Measurements from ENCODE around the gene CCDC88C.

CCDC88C gene

DNA sequence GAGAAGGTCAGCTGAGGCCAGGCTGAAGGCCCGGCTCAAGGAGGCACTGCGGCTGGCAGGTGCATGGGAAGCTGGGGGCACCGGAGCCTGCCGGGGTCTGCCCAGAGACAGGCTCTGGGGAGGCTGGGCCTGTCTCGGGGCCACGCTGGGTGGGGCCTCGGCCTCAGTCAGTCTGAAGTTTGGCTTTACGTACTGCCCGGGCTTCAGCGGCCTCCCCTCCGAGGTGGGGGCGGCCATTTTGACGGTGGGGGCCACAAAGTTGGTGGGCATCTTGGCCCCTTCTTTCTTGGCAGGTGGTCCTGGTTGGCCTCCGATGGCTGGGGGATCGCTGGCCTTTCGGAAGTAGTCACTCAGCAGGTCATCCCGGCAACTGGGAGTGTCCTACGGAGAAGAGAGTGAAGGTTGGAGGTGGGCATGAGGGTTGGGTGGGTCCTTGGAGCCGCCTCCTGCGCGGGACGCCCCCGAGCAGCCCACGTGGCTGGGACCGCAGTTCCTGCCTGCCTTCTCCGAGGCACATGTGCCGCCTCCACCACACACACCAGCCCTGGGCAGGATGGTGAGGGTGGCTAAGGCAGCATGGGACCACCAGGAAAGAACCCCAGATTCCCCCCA, 144.2 kb downstream of the CCDC88C start:
- DNase-seq (ENCODE audit: low read depth), result no peak
- TF ChIP-seq, protein P1, sequence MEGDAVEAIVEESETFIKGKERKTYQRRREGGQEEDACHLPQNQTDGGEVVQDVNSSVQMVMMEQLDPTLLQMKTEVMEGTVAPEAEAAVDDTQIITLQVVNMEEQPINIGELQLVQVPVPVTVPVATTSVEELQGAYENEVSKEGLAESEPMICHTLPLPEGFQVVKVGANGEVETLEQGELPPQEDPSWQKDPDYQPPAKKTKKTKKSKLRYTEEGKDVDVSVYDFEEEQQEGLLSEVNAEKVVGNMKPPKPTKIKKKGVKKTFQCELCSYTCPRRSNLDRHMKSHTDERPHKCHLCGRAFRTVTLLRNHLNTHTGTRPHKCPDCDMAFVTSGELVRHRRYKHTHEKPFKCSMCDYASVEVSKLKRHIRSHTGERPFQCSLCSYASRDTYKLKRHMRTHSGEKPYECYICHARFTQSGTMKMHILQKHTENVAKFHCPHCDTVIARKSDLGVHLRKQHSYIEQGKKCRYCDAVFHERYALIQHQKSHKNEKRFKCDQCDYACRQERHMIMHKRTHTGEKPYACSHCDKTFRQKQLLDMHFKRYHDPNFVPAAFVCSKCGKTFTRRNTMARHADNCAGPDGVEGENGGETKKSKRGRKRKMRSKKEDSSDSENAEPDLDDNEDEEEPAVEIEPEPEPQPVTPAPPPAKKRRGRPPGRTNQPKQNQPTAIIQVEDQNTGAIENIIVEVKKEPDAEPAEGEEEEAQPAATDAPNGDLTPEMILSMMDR (IDR thresholded peaks at IDR 0.05; ENCODE audit: low read depth, low read length, missing control alignments), result no peak
- no peak overlapping the region for H3K4me3 ChIP-seq (ENCODE audit: low read depth, low read length)

DNA sequence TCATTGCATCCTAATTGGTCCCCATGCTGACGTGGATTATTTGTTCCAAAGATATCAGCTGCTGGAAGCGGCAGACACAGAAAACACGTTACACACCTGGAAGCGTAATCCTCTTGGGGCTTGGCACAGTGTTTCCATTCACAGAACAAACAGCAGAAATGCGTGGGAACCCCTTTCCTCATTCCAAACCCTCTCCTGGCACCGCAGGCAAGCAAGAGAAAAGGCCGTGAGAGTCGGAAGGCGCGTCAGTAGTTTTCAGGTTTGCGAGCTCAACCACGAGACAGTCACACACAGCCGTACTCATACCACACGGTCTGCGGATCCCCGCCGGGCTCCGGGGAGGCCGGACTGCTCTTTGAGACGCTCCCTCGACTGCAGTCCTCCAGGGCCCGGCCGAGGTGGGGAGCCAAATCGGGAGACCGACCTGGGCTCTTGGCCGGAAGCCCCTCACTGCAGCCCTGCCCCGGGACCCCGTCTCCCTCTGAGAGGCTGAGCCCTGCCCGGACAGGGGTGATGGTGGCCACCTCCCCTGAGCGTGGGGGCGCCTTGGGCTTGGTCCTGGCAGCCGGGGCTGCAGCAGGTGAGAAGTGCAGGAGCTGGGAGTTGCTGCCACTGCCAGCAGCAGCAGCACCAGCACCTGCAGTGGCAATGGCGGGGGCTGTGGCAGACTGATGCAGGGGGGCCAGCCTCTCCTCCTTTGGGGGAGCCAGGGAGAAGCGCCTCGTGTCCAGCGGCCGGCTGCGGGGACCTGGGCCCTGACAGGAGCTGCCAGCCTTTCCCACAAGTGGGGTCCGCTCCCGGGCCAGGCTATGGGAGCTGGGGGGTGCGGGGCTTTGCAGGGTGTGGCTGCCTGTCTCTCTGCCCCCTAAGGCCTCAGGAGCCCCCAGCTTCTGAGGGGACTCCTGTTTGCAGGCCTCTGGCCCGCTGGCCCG, 145.0 kb downstream of the CCDC88C start:
- no peak overlapping the region for H3K4me3 ChIP-seq (ENCODE audit: low read depth, low read length)
- no peak for DNase-seq (ENCODE audit: low read depth)
- TF ChIP-seq, protein P1 (IDR thresholded peaks at IDR 0.05; ENCODE audit: low read depth, low read length, missing control alignments), result no peak

DNA sequence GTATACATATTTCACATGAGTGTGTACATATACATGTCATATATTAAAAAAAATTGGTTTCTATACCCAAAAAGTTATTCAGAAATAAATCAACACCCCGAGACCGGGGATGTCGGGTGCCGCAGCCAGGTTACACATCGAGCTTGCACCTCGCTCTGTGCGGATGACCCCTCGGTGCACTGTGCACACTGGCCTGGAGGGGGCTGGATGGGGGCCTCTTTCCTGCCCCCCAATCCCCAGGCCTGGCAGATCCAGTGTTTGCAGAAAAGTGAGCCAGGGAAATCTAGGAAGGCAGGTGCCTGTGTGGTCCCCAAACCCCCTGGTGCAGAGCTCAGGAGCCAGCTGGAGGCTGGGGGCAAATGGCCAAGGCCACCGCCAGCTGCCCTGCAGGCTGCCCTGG, 146.0 kb downstream of the CCDC88C start:
- H3K4me3 ChIP-seq (ENCODE audit: low read depth, low read length), result no peak overlapping the region
- TF ChIP-seq, protein P1 (IDR thresholded peaks at IDR 0.05; ENCODE audit: low read depth, low read length, missing control alignments), result no peak
- no peak for DNase-seq (ENCODE audit: low read depth)

DNA sequence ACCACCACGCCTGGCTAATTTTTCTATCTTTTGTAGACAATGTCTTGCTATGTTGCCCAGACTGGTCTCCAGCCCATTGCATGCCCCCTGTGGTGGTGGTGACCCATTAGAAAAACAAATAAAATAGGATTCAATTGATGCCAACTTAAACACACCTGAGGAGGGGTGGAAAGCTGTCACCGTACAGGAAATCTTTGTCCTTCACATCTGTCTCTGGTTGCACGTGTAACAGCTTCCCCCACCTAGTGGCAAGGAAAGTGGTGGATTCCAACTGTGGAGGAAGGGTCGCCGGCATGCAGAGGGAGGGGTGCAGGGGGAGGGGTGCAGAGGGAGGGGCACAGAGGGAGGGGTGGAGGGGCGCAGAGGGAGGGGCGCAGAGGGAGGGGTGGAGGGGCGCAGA, 147.0 kb downstream of the CCDC88C start:
- H3K4me3 ChIP-seq (ENCODE audit: low read depth, low read length), result no peak overlapping the region
- TF ChIP-seq, protein P1 (IDR thresholded peaks at IDR 0.05; ENCODE audit: low read depth, low read length, missing control alignments), result no peak
- no peak for DNase-seq (ENCODE audit: low read depth)

DNA sequence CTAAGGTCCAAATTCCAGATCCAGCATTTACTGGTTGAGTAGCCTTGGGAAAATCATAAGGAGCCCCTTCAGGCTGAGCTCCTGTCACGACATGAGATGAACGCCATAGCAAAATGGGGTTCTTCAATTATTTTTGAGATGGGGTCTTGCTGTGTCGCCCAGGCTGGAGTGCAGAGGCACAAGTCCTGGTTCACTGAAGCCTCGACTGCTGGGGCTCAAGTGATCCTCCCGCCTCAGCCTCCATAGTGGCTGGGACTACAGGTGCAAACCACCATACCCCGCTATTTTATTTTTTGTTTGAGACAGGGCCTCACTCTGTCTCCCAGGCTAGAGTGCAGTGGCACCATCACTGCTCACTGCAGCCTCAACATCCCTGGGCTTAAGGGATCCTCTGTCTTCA, 147.4 kb downstream of the CCDC88C start:
- no peak for DNase-seq (ENCODE audit: low read depth)
- TF ChIP-seq, protein P1 (IDR thresholded peaks at IDR 0.05; ENCODE audit: low read depth, low read length, missing control alignments), result no peak

DNA sequence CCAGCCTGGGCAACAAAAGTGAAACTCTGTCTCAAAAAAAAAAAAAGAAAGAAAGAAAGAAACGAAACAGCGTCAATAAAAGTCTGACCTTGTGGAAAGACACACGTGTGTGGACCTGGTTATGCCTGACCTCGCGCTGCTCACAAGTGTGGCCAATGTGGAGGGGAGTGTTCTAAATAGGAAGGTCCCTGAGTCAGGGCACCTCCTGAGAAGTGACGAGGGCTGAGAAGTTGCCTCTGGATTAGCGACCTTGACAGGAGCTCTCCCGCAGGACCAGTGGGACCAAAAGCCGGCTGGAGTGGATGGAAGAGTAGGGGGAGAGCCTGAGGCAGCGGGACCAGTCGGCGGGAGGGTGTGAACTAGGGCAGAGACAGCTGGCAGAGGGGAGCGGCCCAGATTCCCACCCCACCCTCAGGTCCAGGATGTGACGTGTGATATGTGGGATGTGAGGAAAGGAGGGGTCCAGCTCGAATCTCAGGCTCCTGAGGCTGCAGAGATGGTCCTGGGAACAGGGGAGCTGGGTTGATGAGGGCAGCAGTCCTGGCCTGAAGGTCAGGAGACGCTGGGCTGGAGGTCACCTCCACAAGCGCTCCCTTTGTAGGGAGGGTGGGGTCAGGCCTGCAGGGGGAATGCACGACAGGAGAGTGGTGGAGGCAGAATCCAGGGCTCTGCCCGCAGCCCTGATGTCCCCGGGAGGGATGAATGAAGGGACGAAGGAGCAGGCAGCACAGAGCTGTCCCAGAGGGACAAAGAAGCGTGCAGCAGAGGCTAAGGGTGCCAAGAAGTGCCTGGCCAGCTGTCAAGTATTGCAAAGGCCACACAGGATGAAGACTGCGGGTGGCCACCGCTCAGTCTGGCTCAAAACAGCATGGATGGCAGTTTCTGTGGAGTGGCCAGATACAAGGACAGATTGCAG, 148.3 kb downstream of the CCDC88C start:
- H3K4me3 ChIP-seq (ENCODE audit: low read depth, low read length), result no peak overlapping the region
- TF ChIP-seq, protein P1 (IDR thresholded peaks at IDR 0.05; ENCODE audit: low read depth, low read length, missing control alignments), result no peak
- no peak for DNase-seq (ENCODE audit: low read depth)

More for the DNA sequence above, 147.4 kb downstream of the CCDC88C start:
- no peak overlapping the region for H3K4me3 ChIP-seq (ENCODE audit: low read depth, low read length)
